AG10803 (cell line): ENCODE measurements around the gene TPM1.

Experiments
- DNase-seq: peaks from one replicate; pipeline ENCODE4 v3.0.0; 2010; ENCODE audit warnings: low read depth
- H3K4me3 ChIP-seq: 2 replicates; pipeline ENCODE4 v1.5.1; 2011; ENCODE audit warnings: mild to moderate bottlenecking, low read length, control low read depth
- TF ChIP-seq, protein P1 (sequence below): conservative IDR thresholded peaks from 2 replicates; pipeline ENCODE4 v1.5.1; 2011; ENCODE audit warnings: mild to moderate bottlenecking, low read length, control low read depth, inconsistent platforms

The TPM1 gene

DNA sequence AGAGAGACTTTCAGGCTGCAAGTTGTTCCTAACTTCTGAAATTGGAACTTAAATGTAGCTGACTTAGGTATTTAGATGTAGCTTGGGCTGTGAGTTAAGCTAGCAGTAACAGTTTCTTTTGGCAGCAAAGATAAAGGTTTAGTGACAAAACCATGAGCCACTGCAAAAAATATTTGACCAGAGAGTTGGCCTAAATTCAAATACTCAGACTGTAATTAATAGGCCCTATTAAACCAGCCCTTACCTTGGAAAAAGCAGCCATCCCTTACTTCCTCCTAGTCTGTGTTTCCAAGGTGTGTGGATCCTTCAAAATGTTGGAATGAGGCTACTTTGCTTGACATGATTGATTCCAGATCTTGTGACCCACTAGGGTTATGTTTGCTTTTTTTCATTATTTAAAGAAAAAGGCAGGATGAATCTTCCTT lies 8.2 kb downstream of the TPM1 start:
- H3K4me3 ChIP-seq, result no peak overlapping the region
- peak; percentile 67 for DNase-seq
- TF ChIP-seq, protein P1, sequence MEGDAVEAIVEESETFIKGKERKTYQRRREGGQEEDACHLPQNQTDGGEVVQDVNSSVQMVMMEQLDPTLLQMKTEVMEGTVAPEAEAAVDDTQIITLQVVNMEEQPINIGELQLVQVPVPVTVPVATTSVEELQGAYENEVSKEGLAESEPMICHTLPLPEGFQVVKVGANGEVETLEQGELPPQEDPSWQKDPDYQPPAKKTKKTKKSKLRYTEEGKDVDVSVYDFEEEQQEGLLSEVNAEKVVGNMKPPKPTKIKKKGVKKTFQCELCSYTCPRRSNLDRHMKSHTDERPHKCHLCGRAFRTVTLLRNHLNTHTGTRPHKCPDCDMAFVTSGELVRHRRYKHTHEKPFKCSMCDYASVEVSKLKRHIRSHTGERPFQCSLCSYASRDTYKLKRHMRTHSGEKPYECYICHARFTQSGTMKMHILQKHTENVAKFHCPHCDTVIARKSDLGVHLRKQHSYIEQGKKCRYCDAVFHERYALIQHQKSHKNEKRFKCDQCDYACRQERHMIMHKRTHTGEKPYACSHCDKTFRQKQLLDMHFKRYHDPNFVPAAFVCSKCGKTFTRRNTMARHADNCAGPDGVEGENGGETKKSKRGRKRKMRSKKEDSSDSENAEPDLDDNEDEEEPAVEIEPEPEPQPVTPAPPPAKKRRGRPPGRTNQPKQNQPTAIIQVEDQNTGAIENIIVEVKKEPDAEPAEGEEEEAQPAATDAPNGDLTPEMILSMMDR, result no peak

DNA sequence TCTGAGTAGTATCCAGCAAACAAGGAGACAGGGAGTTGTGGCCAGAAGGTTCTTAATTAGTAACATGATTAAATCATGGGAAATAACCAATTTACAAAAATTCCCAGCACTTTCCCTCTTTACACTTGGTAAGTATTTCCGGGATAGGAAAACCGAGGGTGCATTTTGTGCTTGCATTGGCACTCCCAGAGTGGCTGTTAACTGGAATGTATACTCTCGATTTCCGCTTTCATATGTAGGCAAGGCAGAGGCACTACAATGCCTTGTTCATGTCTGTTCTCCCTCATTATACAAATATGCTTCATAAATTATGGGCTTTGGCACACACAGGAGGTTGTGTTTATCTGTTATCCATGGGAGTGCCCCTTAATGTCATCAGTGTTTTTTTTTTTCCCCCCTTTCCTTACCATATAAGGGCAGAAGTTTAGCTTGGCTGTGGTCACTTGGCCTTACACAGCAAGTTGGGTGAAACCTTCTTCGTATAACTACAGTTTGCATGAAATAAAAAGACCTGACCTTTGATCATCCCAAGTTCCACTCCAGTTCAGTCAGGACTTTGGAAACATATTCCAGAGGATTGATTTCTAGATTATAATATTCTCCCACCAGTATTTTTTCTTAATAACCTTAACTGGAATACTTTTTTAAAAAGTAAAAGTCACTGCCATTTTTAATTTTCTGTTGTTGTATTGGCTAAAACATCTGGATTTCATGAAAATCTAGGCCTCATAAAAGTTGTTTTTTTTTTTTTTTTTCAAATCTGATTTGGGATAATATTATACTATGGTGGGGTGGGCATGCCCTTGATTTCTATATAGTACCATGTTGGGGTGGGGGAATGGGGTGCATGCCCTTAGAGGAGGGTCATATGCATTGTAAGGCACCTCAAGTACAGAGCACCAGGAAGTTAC lies 8.9 kb downstream of the TPM1 start:
- TF ChIP-seq, protein P1, result no peak
- DNase-seq, result peak; percentile 82
- no peak overlapping the region for H3K4me3 ChIP-seq

DNA sequence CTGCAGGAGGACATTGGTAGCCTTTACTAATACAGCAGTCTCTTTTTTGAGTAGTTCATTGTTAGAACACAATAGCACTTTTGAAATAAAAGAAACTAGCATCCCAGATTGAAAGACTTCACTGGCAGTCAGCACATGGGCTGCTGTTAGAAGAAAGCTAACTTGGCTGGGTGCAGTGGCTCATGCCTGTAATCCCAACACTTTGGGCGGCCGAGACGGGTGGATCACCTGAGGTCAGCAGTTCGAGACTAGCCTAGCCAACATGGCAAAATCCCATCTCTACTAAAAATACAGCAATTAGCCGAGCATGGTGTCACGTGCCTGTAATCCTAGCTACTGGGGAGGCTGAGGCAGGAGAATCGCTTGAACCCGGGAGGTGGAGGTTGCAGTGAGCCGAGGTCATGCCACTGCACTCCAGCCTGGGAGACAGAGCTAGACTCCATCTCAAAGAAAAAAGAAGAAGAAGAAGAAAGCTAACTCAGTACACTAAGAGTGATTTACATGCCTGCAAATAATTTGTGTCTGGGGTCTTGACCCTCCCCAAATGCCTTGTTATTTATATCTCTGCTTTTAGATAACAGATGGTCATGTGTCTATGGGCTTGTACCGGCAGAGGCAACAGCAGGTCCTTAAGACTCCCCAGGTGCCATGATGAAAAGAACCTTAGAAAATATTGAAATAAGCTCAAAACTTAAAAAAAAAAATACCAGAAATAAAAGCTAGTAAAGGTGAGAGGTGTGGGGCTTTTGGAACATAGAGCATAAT lies 9.7 kb downstream of the TPM1 start:
- TF ChIP-seq, protein P1, result no peak
- no peak overlapping the region for H3K4me3 ChIP-seq
- DNase-seq, result no peak

DNA sequence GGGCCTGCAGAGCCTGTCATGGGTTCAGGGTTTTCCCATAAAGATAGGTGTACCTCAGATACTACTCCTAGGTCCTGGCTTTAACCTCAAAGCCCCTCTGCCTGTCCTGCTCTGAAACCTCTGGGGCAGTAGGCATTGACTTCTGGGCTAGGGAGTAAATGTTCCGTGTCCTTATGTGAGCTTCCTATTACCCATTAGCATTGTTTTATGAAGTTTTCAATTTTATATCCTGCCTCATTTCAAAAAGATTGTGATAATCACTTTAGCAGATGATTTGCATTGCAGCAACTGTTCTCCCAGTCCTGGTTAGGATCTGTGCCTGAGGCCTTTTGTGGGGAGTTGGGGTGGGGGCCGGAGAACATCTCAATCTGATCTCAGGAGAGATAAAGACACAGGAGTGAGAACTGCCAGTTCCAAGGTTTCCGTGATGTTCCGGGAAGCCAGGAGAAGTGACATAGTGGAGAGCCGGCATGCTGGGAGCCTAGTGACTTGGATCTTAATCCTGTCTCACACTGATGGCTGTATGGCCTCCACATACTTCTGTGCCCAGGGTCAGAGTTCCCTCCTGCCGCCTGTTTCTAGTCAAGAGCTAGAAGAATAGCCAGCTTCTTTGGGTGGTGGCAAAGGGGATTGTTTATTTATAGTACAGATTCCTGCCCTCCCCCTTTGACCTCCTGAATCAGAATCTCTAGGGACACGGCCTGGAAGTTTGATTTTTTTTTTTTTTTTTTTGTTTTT lies 10.6 kb downstream of the TPM1 start:
- peak; percentile 61 for DNase-seq
- H3K4me3 ChIP-seq, result no peak overlapping the region
- TF ChIP-seq, protein P1, result no peak

DNA sequence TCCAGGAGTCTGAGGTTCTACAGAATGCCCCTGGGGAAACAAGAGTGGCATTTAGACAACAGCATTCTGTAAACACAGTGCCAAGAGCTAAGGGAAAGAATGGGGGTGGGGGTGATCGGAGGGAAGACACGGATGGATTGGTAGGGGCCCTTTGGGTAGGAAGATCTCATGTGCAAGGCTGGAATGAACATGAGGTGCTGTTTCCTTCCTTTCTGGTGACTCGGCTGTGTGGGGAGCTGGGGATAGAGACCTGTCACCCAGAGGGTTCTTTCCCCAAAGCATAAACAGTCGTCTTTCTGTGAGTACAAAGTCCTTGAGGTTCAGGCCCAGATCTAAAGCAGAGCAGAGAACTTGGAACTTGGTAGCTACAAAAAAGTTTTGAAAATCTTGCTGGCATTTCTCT lies 11.7 kb downstream of the TPM1 start:
- TF ChIP-seq, protein P1, result no peak
- no peak overlapping the region for H3K4me3 ChIP-seq
- no peak for DNase-seq

DNA sequence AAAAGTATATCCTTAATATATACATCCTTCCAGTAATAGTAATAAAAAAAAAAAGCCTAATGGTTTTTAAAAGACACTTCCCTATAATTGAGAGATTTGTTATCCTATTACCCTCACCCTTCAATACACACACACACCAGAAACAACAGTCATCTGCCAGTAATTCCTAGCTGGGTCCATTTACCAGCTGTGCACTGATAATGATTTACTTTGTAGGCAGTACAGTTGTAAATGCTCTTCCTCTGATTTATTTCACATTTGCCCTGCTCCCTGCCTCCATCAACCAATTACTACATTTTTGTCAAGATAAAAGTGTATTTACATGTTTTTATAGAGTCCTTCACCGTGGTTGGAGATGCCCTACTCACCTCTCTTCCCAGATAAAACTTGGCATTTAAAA lies 12.4 kb downstream of the TPM1 start:
- TF ChIP-seq, protein P1, result no peak
- no peak overlapping the region for H3K4me3 ChIP-seq
- DNase-seq, result no peak
